T-cell (primary cell): ENCODE data around the gene ASB7. TPM values are rescaled to one million over a fixed set of nuclear protein-coding genes. Genes with fewer than 3 reads are reported as not detected.
A peak's percentile ranks its signal among the peaks of the same experiment; 100 is the strongest.

Experiments used
- ATAC-seq, 4 experiments: fragments of 200-7000 bp in 3 of 4; fragments of 150-1000 bp in 1 of 4; cut with Tn5 transposase; replicated peaks in 1 of 4; 1 replicate in 3 of 4; 2 replicates in 1 of 4; pipeline ENCODE4 v1.10.0; 2021; ENCODE audit warnings: moderate library complexity in 3 of 4, mild to moderate bottlenecking in 2 of 4, moderate number of reproducible peaks in 1 of 4
- CTCF ChIA-PET, 2 donors: fragments of 300-600 bp; sonication (Branson Sonifier 250); formaldehyde crosslinking; loops; one replicate each; lab custom pipeline; 2022; ENCODE audit warnings: antibody characterized with exemption in 2 of 2; lab: Charles Lee
- POLR2A ChIA-PET, 2 donors: fragments of 300-600 bp; sonication (Branson Sonifier 250); formaldehyde crosslinking; loops; one replicate each; lab custom pipeline; 2022; ENCODE audit warnings: antibody characterized with exemption in 2 of 2; lab: Charles Lee
- DNase-seq, 35 experiments: peaks; one replicate each; pipeline versions ENCODE4 v3.0.0 to v3.0.0-alpha.2; 2013 to 2023
- H3K27ac ChIP-seq: one replicate; pipeline ENCODE4 v1.5.1; 2013; ENCODE audit warnings: low read length
- H3K27me3 ChIP-seq, 2 experiments: replicated peaks in 1 of 2; 1 replicate in 1 of 2; 2 replicates in 1 of 2; pipeline versions ENCODE4 v1.6.1 to v1.7.0; 2013; ENCODE audit warnings: low read length in 1 of 2, mixed read lengths in 1 of 2; ENCODE audit not compliant: control insufficient read depth in 2 of 2, insufficient read depth in 2 of 2; ENCODE audit errors: extremely low read depth in 1 of 2
- H3K36me3 ChIP-seq, 2 donors: 1 replicate in 1 of 2; 2 replicates in 1 of 2; pipeline versions ENCODE4 v1.6.1 to v1.7.0; 2013; ENCODE audit warnings: low read length in 1 of 2; ENCODE audit not compliant: control insufficient read depth in 2 of 2, insufficient read depth in 1 of 2; ENCODE audit errors: extremely low read depth in 1 of 2
- H3K4me1 ChIP-seq, 2 experiments: 1 replicate in 1 of 2; 2 replicates in 1 of 2; pipeline versions ENCODE4 v1.6.1 to v1.7.0; 2013; ENCODE audit warnings: low read length in 2 of 2, mixed read lengths in 1 of 2; ENCODE audit not compliant: insufficient read depth in 2 of 2, control insufficient read depth in 1 of 2; ENCODE audit errors: extremely low read depth in 1 of 2
- H3K4me3 ChIP-seq, 2 donors: 1 replicate in 1 of 2; 2 replicates in 1 of 2; pipeline versions ENCODE4 v1.5.1 to v1.7.0; 2013; ENCODE audit warnings: mild to moderate bottlenecking in 2 of 2, low read length in 1 of 2, moderate library complexity in 1 of 2; ENCODE audit not compliant: control insufficient read depth in 1 of 2; ENCODE audit errors: extremely low read depth in 1 of 2
- H3K9me3 ChIP-seq: 2 replicates; pipeline ENCODE4 v1.7.0; 2013
- H3K27ac Mint-ChIP-seq, 2 donors: one replicate each; pipeline ENCODE4 v1.8.0; 2020 to 2021; ENCODE audit warnings: mild to moderate bottlenecking in 2 of 2, mixed read lengths in 2 of 2
- H3K27me3 Mint-ChIP-seq, 2 donors: one replicate each; pipeline ENCODE4 v1.8.0; 2021 to 2022; ENCODE audit warnings: mixed read lengths in 2 of 2
- H3K36me3 Mint-ChIP-seq: one replicate; pipeline ENCODE4 v1.8.0; 2021; ENCODE audit warnings: mixed read lengths
- H3K4me1 Mint-ChIP-seq, 3 donors: one replicate each; pipeline ENCODE4 v1.8.0; 2020 to 2022; ENCODE audit warnings: mixed read lengths in 3 of 3, mild to moderate bottlenecking in 1 of 3
- H3K4me3 Mint-ChIP-seq, 3 donors: one replicate each; pipeline ENCODE4 v1.8.0; 2020 to 2022; ENCODE audit warnings: mild to moderate bottlenecking in 3 of 3, mixed read lengths in 3 of 3, moderate library complexity in 3 of 3
- H3K9me3 Mint-ChIP-seq, 3 donors: one replicate each; pipeline ENCODE4 v1.8.0; 2020 to 2022; ENCODE audit warnings: mixed read lengths in 3 of 3
- WGBS: methylation state at CpG from one replicate; pipeline ENCODE4 v1.1.5; 2013; ENCODE audit warnings: missing lambda C conversion rate; ENCODE audit not compliant: insufficient coverage; 5-methylcytosine and 5-hydroxymethylcytosine counted together
- total RNA-seq, 35 experiments: library from RNA in 6 of 35; stranded (reverse) in 6 of 35; fragments of 120-200 nt in 1 of 35; gene quantifications; one replicate each; pipeline versions ENCODE4 v1.2.1 to v1.2.4 and lab custom pipeline; 2013 to 2026

The ASB7 gene
- total RNA-seq, 5 donors from 2014 or later (not counting 1 experiment from before 2014, with no cell fraction given), result 17.7 to 24.8 (median 21.8) TPM

- peak overlapping the region; percentile 84 to 96 for H3K4me3 ChIP-seq
- peaks cover 43 to 50% of the 10 kb centered on the region in 2 experiments for H3K4me1 ChIP-seq
- Mint-ChIP-seq H3K4me3 (no peak overlapping the region), H3K9me3 (no peaks in the 10 kb centered on the region), H3K27me3 (no peaks in the 10 kb centered on the region), H3K36me3 (peaks cover 18% of the 10 kb centered on the region), H3K27ac (no peak overlapping the region), H3K4me1 (peaks cover 67 to 72% (median 70%) of the 10 kb centered on the region in 3 donors)
- DNase-seq, result peak in 27 of 35 experiments; percentile 7 to 63 (median 29)
- POLR2A ChIA-PET, result interaction anchor here in 1 of 2 donors (0.8 kb wide), 1 partner anchor 250 kb away, joined by 4 read pairs; no protein-coding TSS in a partner anchor
- CTCF ChIA-PET, result interaction anchor here in 1 of 2 donors (1.1 kb wide), 1 partner anchor 28 kb away, joined by 4 read pairs; no protein-coding TSS in a partner anchor
- no peaks in the 10 kb centered on the region for H3K27me3 ChIP-seq
- no peak for ATAC-seq
- peak overlapping the region; percentile 84 for H3K27ac ChIP-seq
- H3K36me3 ChIP-seq, result peaks cover 0 to 7% of the 10 kb centered on the region in 2 donors
- no CpG with 5 or more reads among the region's 10 CpGs for WGBS
- no peaks in the 10 kb centered on the region for H3K9me3 ChIP-seq
These were observed 1.2 kb upstream of the ASB7 start for GRCh38 chr15:100601163-100601562.

GRCh38 chr15:100601617-100602063 lies 749 bp upstream of the ASB7 start:
- no peaks in the 10 kb centered on the region for H3K9me3 ChIP-seq
- ChIA-PET POLR2A (no interaction called here), CTCF (interaction anchor here in 1 of 2 donors (0.8 to 2.1 kb wide), 3 partner anchors 30 to 869 kb away, joined by 6 to 10 read pairs (median 8); partner anchors contain the start of gene LYSMD4)
- H3K4me3 ChIP-seq, result peak overlapping the region; percentile 84 to 96
- H3K9me3 Mint-ChIP-seq, result no peaks in the 10 kb centered on the region
- 0% methylated on average over 21 of the region's 21 CpGs for WGBS
- no peak overlapping the region for H3K27ac Mint-ChIP-seq
- peak overlapping the region; percentile 84 for H3K27ac ChIP-seq
- H3K36me3 Mint-ChIP-seq, result peaks cover 20% of the 10 kb centered on the region
- H3K36me3 ChIP-seq, result peaks cover 0 to 8% of the 10 kb centered on the region in 2 donors
- H3K4me1 Mint-ChIP-seq, result peaks cover 65 to 69% (median 69%) of the 10 kb centered on the region in 3 donors
- H3K27me3 ChIP-seq, result no peaks in the 10 kb centered on the region
- ATAC-seq (peak; percentile 8 to 17 (median 11)), DNase-seq (no peak)
- no peaks in the 10 kb centered on the region for H3K27me3 Mint-ChIP-seq
- no peak overlapping the region for H3K4me3 Mint-ChIP-seq
- peaks cover 40 to 49% of the 10 kb centered on the region in 2 experiments for H3K4me1 ChIP-seq

GRCh38 chr15:100602823-100603393 lies 519 bp downstream of the ASB7 start:
- Mint-ChIP-seq H3K4me1 (peaks cover 59 to 67% (median 64%) of the 10 kb centered on the region in 3 donors), H3K9me3 (no peaks in the 10 kb centered on the region), H3K27me3 (no peaks in the 10 kb centered on the region), H3K36me3 (peaks cover 29% of the 10 kb centered on the region), H3K4me3 (no peak overlapping the region), H3K27ac (peak overlapping the region in 1 of 2 donors; percentile 87)
- H3K4me1 ChIP-seq, result peaks cover 31 to 39% of the 10 kb centered on the region in 2 experiments
- H3K4me3 ChIP-seq, result peak overlapping the region; percentile 84 to 96
- 0% methylated on average over 6 of the region's 16 CpGs for WGBS
- H3K36me3 ChIP-seq, result peaks cover 0 to 8% of the 10 kb centered on the region in 2 donors
- ATAC-seq, result peak in 2 of 4 experiments; percentile 3 to 6
- ChIA-PET POLR2A (interaction anchor here (0.5 to 0.6 kb wide), 2 partner anchors 29 to 1405 kb away, joined by 3 to 7 read pairs; no protein-coding TSS in a partner anchor), CTCF (interaction anchor here (0.6 to 3.1 kb wide), 6 partner anchors 31 to 405 kb away, joined by 4 to 11 read pairs (median 6); partner anchors contain the start of gene ADAMTS17 (in 1 of the 2))
- no peaks in the 10 kb centered on the region for H3K9me3 ChIP-seq
- peak in 22 of 35 experiments; percentile 3 to 51 (median 21) for DNase-seq
- H3K27me3 ChIP-seq, result no peaks in the 10 kb centered on the region
- H3K27ac ChIP-seq, result peak overlapping the region; percentile 67

GRCh38 chr15:100612539-100612938 lies 10.2 kb downstream of the ASB7 start:
- POLR2A ChIA-PET, result no interaction called here
- 83% methylated on average over 1 of the region's 2 CpGs for WGBS
- ATAC-seq (no peak), DNase-seq (no peak)
- Histone ChIP-seq H3K4me3 (no peak overlapping the region), H3K27ac (no peak overlapping the region), H3K9me3 (no peaks in the 10 kb centered on the region), H3K4me1 (no peaks in the 10 kb centered on the region), H3K27me3 (no peaks in the 10 kb centered on the region), H3K36me3 (peaks cover 8 to 55% of the 10 kb centered on the region in 2 donors)
- Mint-ChIP-seq H3K4me1 (peaks cover 38 to 46% (median 45%) of the 10 kb centered on the region in 3 donors), H3K36me3 (peaks cover 67% of the 10 kb centered on the region), H3K27ac (no peak overlapping the region), H3K27me3 (no peaks in the 10 kb centered on the region), H3K4me3 (no peak overlapping the region), H3K9me3 (no peaks in the 10 kb centered on the region)
- CTCF ChIA-PET, result no interaction called here

GRCh38 chr15:100613208-100613607 lies 10.8 kb downstream of the ASB7 start:
- DNase-seq (no peak), ATAC-seq (no peak)
- Histone ChIP-seq H3K27me3 (no peaks in the 10 kb centered on the region), H3K4me3 (no peak overlapping the region), H3K9me3 (no peaks in the 10 kb centered on the region), H3K27ac (no peak overlapping the region), H3K4me1 (no peaks in the 10 kb centered on the region), H3K36me3 (peaks cover 8 to 57% of the 10 kb centered on the region in 2 donors)
- Mint-ChIP-seq H3K27ac (no peak overlapping the region), H3K36me3 (peaks cover 63% of the 10 kb centered on the region), H3K9me3 (no peaks in the 10 kb centered on the region), H3K4me1 (peaks cover 32 to 43% (median 41%) of the 10 kb centered on the region in 3 donors), H3K4me3 (no peak overlapping the region), H3K27me3 (no peaks in the 10 kb centered on the region)
- ChIA-PET CTCF (no interaction called here), POLR2A (no interaction called here)
- WGBS, result no CpG with 5 or more reads among the region's 1 CpG

GRCh38 chr15:100614336-100614735 lies 11.9 kb downstream of the ASB7 start:
- no peak overlapping the region for H3K4me3 Mint-ChIP-seq
- peaks cover 34 to 37% (median 35%) of the 10 kb centered on the region in 3 donors for H3K4me1 Mint-ChIP-seq

More at GRCh38 chr15:100614336-100614735, 11.9 kb downstream of the ASB7 start:
- ChIA-PET POLR2A (interaction anchor here in 1 of 2 donors (0.6 kb wide), 1 partner anchor 151 kb away, joined by 6 read pairs; no protein-coding TSS in a partner anchor), CTCF (interaction anchor here in 1 of 2 donors (0.7 to 1.3 kb wide), 2 partner anchors 13 to 264 kb away, joined by 3 to 7 read pairs; no protein-coding TSS in a partner anchor)
- Histone ChIP-seq H3K27ac (no peak overlapping the region), H3K9me3 (no peaks in the 10 kb centered on the region), H3K4me3 (no peak overlapping the region), H3K4me1 (no peaks in the 10 kb centered on the region), H3K27me3 (no peaks in the 10 kb centered on the region), H3K36me3 (peaks cover 8 to 62% of the 10 kb centered on the region in 2 donors)
- peaks cover 64% of the 10 kb centered on the region for H3K36me3 Mint-ChIP-seq
- DNase-seq (no peak), ATAC-seq (no peak)
- H3K27ac Mint-ChIP-seq, result no peak overlapping the region
- WGBS, result 100% methylated on average over 2 of the region's 2 CpGs
- H3K9me3 Mint-ChIP-seq, result no peaks in the 10 kb centered on the region
- H3K27me3 Mint-ChIP-seq, result no peaks in the 10 kb centered on the region
